ENCODE data around the gene GALNT18.

GRCh38 chr11:11425806-11426205 is 196.0 kb downstream of the GALNT18 start:
- TF ChIP-seq CTCF (conservative IDR thresholded peaks at IDR 0.05): no peak
- no peak for TF ChIP-seq EZH2 (IDR thresholded peaks at IDR 0.05; ENCODE audit: low read depth)
